Psoas muscle (tissue), 8 donors: ENCODE data around the gene KSR1. TPM values are rescaled to one million over a fixed set of nuclear protein-coding genes. Genes with fewer than 3 reads are reported as not detected.

ENCODE experiments used
- ATAC-seq, 4 donors: fragments of 200-7000 bp; cut with Tn5 transposase; one replicate each; pipeline ENCODE4 v1.9.1; 2020; ENCODE audit warnings: moderate library complexity in 3 of 4, mild to moderate bottlenecking in 2 of 4
- DNase-seq, 2 donors: peaks; one replicate each; pipeline ENCODE4 v3.0.0-alpha.2; 2020
- H3K27ac ChIP-seq: fragments of 200-600 bp; one replicate; pipeline ENCODE4 v1.8.0; 2022
- H3K27me3 ChIP-seq, 3 donors: fragments of 200-600 bp in 1 of 3; one replicate each; pipeline versions ENCODE4 v1.6.1 to v1.8.0; 2013 to 2022; ENCODE audit warnings: low read length in 2 of 3, mild to moderate bottlenecking in 2 of 3, moderate library complexity in 1 of 3; ENCODE audit not compliant: insufficient read depth in 3 of 3
- H3K36me3 ChIP-seq, 2 donors: fragments of 200-600 bp in 1 of 2; one replicate each; pipeline versions ENCODE4 v1.6.1 to v1.8.0; 2013 to 2022; ENCODE audit warnings: low read depth in 1 of 2, mild to moderate bottlenecking in 1 of 2, moderate library complexity in 1 of 2; ENCODE audit not compliant: insufficient read depth in 1 of 2
- H3K4me1 ChIP-seq: fragments of 200-600 bp; one replicate; pipeline ENCODE4 v1.8.0; 2022
- H3K4me3 ChIP-seq: fragments of 200-600 bp; one replicate; pipeline ENCODE4 v1.8.0; 2022; ENCODE audit warnings: mild to moderate bottlenecking
- H3K9me3 ChIP-seq: fragments of 200-600 bp; one replicate; pipeline ENCODE4 v1.8.0; 2022
- CTCF ChIP-seq: fragments of 200-600 bp; IDR thresholded peaks from one replicate; pipeline ENCODE4 v1.8.0; 2022; ENCODE audit warnings: antibody characterized with exemption
- WGBS, 3 donors: extraction: QIAGEN DNeasy Blood & Tissue Kit; methylation state at CpG; one replicate each; pipeline versions ENCODE4 v1.1.6 to v1.1.7; 2013; 5-methylcytosine and 5-hydroxymethylcytosine counted together
- intact Hi-C, 2 donors: fragments of 100-400 bp; cut with DNase I; formaldehyde crosslinking; loops; one replicate each; pipeline versions ENCODE4 v1.11.0 to v1.14.2; 2022
- polyA plus RNA-seq, 3 donors: library from polyadenylated mRNA; stranded (reverse); fragments of 200-250 nt; gene quantifications; one replicate each; pipeline ENCODE4 v1.2.3, GENCODE V29; 2013
- total RNA-seq, 4 donors: library from RNA; stranded (reverse); fragmentation: NEBNext Ultra II Directional in 2 of 4; extraction: Animal tissue kit (Norgen Biotek cat#: 25700) in 2 of 4; gene quantifications; one replicate each; pipeline versions ENCODE4 v1.2.1 to v1.2.4, GENCODE V29; 2021 to 2023
- donor health status: healthy with polysubstance abuse.
- donor health status: DM: no; HTN: no; CAD: no; lungs with moderate emphysema.
- donor health status: Bipolar disorder and iron deficiency.
- donor health status: healthy.
- donor health status: DM: yes; HTN: yes; CAD: no.
- donor health status: DM: no; HTN: no; CAD: no.
- donor health status: DM: no; HTN: no; CAD: no.
- donor health status: DM: yes; HTN: yes; CAD: no.

Gene KSR1
- total and polyA plus RNA-seq, 7 donors: 7.8 to 93.0 (median 46.5) TPM

GRCh38 chr17:27603421-27603770 lies 147.1 kb downstream of the KSR1 start:
- ATAC-seq (no peak), DNase-seq (no peak)
- H3K27me3 ChIP-seq: no peaks in the 10 kb centered on the region
- H3K4me1 ChIP-seq: no peaks in the 10 kb centered on the region
- no peak for TF ChIP-seq CTCF
- 81 to 92% (median 89%) methylated on average over 2 of the region's 2 CpGs for WGBS, 3 donors
- intact Hi-C loops: loop anchor here (1.0 to 5.0 kb wide), 4 partner anchors 48 to 251 kb away; no protein-coding TSS in a partner anchor
- H3K36me3 ChIP-seq: peaks cover 0 to 91% of the 10 kb centered on the region in 2 donors
- no peak overlapping the region for H3K4me3 ChIP-seq
- H3K9me3 ChIP-seq: no peaks in the 10 kb centered on the region
- H3K27ac ChIP-seq: no peak overlapping the region

DNA sequence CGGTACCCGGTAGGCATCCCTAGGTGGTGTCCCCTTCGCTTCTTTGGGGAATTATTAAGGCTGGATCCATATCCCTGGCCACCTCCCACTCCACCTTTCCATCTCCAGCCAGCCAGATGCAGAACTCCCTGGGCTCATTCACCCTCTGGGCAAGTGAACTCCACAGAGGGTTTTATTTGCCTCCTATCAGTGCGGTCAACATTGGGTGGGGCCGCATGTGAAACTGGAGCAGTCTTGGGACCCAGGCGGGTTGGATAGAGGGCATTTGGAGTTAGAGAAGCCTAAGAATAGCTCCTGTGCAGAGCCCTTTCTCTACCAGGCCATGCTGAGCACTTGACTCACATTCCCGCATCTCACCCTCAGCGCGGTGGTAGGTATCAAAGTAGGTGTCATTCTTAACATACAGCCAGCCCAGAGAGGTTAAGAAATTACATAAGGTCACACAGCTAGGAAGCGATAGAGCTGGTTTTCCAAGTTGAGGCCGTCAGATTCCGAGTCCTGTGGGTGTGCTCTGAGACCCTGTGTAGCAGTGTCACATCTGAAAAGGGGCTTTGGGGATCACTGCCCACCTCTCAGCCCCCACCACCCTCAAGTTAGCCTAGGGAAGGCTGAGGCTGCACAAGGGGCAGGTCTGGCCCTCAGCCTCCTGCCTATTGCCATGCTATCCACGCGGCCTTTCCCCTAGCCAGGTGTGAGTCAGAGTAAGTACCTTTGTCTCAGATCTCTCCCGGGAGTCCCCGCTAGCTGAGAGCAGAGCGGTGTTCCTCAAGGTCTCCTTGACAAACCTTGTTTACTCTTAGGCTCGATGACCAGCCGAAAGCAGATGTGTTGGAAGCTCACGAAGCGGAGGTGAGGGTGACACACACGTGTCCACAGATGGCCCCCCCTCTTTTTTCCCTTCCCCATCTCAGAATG lies 147.9 kb downstream of the KSR1 start:
- TF ChIP-seq CTCF: no peak
- H3K4me1 ChIP-seq: no peaks in the 10 kb centered on the region
- H3K27ac ChIP-seq: no peak overlapping the region
- ATAC-seq (no peak), DNase-seq (no peak)
- no peaks in the 10 kb centered on the region for H3K9me3 ChIP-seq
- 94 to 96% (median 94%) methylated on average over 21 to 22 of the region's 22 CpGs for WGBS, 3 donors
- H3K4me3 ChIP-seq: no peak overlapping the region
- H3K27me3 ChIP-seq: no peaks in the 10 kb centered on the region
- peaks cover 0 to 91% of the 10 kb centered on the region in 2 donors for H3K36me3 ChIP-seq
- intact Hi-C loops: loop anchor here (1.0 to 5.0 kb wide), 4 partner anchors 47 to 251 kb away; no protein-coding TSS in a partner anchor

- TF ChIP-seq CTCF: no peak
- no peak for ATAC-seq
- Histone ChIP-seq H3K4me1 (no peaks in the 10 kb centered on the region), H3K27me3 (no peaks in the 10 kb centered on the region), H3K4me3 (no peak overlapping the region), H3K9me3 (no peaks in the 10 kb centered on the region), H3K36me3 (peaks cover 0 to 98% of the 10 kb centered on the region in 2 donors), H3K27ac (no peak overlapping the region)
- whole genome bisulfite sequencing, 3 donors: 95 to 96% (median 96%) methylated on average over 21 to 25 of the region's 25 CpGs
- DNase-seq: no peak
- intact Hi-C loops: no loop called here
Measured at GRCh38 chr17:27605409-27605808, 149.2 kb downstream of the KSR1 start.

DNA sequence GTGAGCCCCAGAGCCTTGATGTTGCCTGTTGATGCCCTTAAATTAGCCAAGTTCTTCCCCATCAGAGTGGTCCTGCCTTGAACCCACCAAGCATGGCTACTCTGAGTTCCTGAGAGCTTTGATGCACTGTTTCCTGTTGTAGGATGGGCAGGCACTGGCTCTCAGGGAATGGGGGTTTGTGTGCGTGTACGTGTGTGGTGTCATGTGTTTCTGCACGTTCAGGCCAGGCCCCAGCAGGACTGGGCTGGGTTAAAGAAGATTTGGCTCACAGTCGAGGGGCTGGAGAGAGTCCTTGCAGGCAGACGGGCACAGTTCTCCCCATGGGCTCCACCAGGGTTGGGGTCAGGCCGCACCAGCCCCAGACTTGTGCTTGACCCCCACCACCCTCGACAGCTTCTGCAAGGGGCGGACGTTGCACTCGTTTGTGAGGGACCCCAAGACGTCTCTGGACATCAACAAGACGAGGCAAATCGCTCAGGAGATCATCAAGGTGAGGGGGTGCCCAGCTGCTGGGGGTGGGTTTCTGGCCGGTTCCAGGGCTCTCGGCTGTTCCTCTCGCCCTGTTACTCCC lies 151.4 kb downstream of the KSR1 start:
- H3K27ac ChIP-seq: no peak overlapping the region
- H3K9me3 ChIP-seq: no peaks in the 10 kb centered on the region
- ATAC-seq (no peak), DNase-seq (no peak)
- H3K4me3 ChIP-seq: no peak overlapping the region
- H3K36me3 ChIP-seq: peaks cover 2 to 100% of the 10 kb centered on the region in 2 donors
- intact Hi-C loops: no loop called here
- TF ChIP-seq CTCF: no peak
- no peaks in the 10 kb centered on the region for H3K27me3 ChIP-seq
- 86 to 91% (median 87%) methylated on average over 16 of the region's 16 CpGs for WGBS, 3 donors
- H3K4me1 ChIP-seq: no peaks in the 10 kb centered on the region
